Activated CD4-positive, alpha-beta T cell treated with anti-CD3 and anti-CD28 coated beads, Interleukin-2, amount 10 ng/mL, durations not matched to agents 7 days and 5 days (primary cell): ENCODE data around the gene MCU. TPM values are rescaled to one million over a fixed set of nuclear protein-coding genes. Genes with fewer than 3 reads are reported as not detected.
"Not testable (repeated sequence)": the region's sequence is repeated elsewhere in the genome, so short reads cannot be mapped to it uniquely, and the experiment has no call there.

Source experiments
- CTCF ChIA-PET: fragments of 350-600 bp; sonication (Branson Sonifier 250); formaldehyde crosslinking; loops from one replicate; lab custom pipeline; 2021; ENCODE audit warnings: antibody characterized with exemption; lab: Charles Lee
- POLR2A ChIA-PET: fragments of 350-600 bp; sonication (Branson Sonifier 250); formaldehyde crosslinking; loops from one replicate; lab custom pipeline; 2021; ENCODE audit warnings: antibody characterized with exemption; lab: Charles Lee
- DNase-seq: peaks from one replicate; pipeline ENCODE4 v3.0.0-alpha.2; 2020
- H3K27ac Mint-ChIP-seq: one replicate; pipeline ENCODE4 v1.8.0; 2021; ENCODE audit warnings: mild to moderate bottlenecking, moderate library complexity, mixed read lengths
- H3K27me3 Mint-ChIP-seq: one replicate; pipeline ENCODE4 v1.8.0; 2021; ENCODE audit warnings: mixed read lengths
- H3K36me3 Mint-ChIP-seq: one replicate; pipeline ENCODE4 v1.8.0; 2021; ENCODE audit warnings: low read depth, mixed read lengths
- H3K4me1 Mint-ChIP-seq: one replicate; pipeline ENCODE4 v1.8.0; 2021; ENCODE audit warnings: mixed read lengths
- H3K4me3 Mint-ChIP-seq: one replicate; pipeline ENCODE4 v1.8.0; 2021; ENCODE audit warnings: mild to moderate bottlenecking, moderate library complexity, mixed read lengths
- H3K9me3 Mint-ChIP-seq: one replicate; pipeline ENCODE4 v1.8.0; 2021; ENCODE audit warnings: mixed read lengths
- total RNA-seq, 2 experiments: library from RNA; stranded (reverse); gene quantifications; one replicate each; pipeline ENCODE4 v1.2.3, GENCODE V29; 2021

The MCU gene
- total RNA-seq, 2 experiments from 2014 or later, result 11.7 to 13.4 TPM

- no peak overlapping the region for H3K4me3 Mint-ChIP-seq
- no peak for DNase-seq
- no peaks in the 10 kb centered on the region for H3K9me3 Mint-ChIP-seq
- H3K4me1 Mint-ChIP-seq, result no peaks in the 10 kb centered on the region
- POLR2A ChIA-PET, result no interaction called here
- CTCF ChIA-PET, result interaction anchor here (0.7 to 1.2 kb wide), 2 partner anchors 10 to 12 kb away, joined by 3 to 5 read pairs; no protein-coding TSS in a partner anchor
- no peak overlapping the region for H3K27ac Mint-ChIP-seq
- H3K36me3 Mint-ChIP-seq, result no peaks in the 10 kb centered on the region
- H3K27me3 Mint-ChIP-seq, result peaks cover 9% of the 10 kb centered on the region
Observed at GRCh38 chr10:72663971-72664370, 28.0 kb upstream of the MCU start.

- Mint-ChIP-seq H3K4me3 (no peak overlapping the region), H3K27ac (no peak overlapping the region), H3K9me3 (no peaks in the 10 kb centered on the region), H3K27me3 (peaks cover 9% of the 10 kb centered on the region), H3K4me1 (no peaks in the 10 kb centered on the region), H3K36me3 (no peaks in the 10 kb centered on the region)
- DNase-seq, result no peak
- ChIA-PET POLR2A (no interaction called here), CTCF (interaction anchor here (0.6 to 1.0 kb wide), 2 partner anchors 12 to 1928 kb away, joined by 3 to 4 read pairs; no protein-coding TSS in a partner anchor)
Observed at GRCh38 chr10:72665925-72666324, 26.0 kb upstream of the MCU start.

GRCh38 chr10:72667207-72667864 is 24.6 kb upstream of the MCU start:
- H3K27ac Mint-ChIP-seq, result no peak overlapping the region
- no peaks in the 10 kb centered on the region for H3K4me1 Mint-ChIP-seq
- CTCF ChIA-PET, result no interaction called here
- H3K27me3 Mint-ChIP-seq, result peaks cover 15% of the 10 kb centered on the region
- no peaks in the 10 kb centered on the region for H3K9me3 Mint-ChIP-seq
- no peaks in the 10 kb centered on the region for H3K36me3 Mint-ChIP-seq
- DNase-seq, result no peak
- POLR2A ChIA-PET, result no interaction called here
- no peak overlapping the region for H3K4me3 Mint-ChIP-seq

GRCh38 chr10:72673280-72673679 is 18.7 kb upstream of the MCU start:
- peaks cover 10% of the 10 kb centered on the region for H3K27me3 Mint-ChIP-seq
- no peaks in the 10 kb centered on the region for H3K36me3 Mint-ChIP-seq
- POLR2A ChIA-PET, result no interaction called here
- H3K27ac Mint-ChIP-seq, result no peak overlapping the region
- peaks cover 8% of the 10 kb centered on the region for H3K4me1 Mint-ChIP-seq
- peaks cover 2% of the 10 kb centered on the region for H3K9me3 Mint-ChIP-seq
- no peak overlapping the region for H3K4me3 Mint-ChIP-seq
- CTCF ChIA-PET, result interaction anchor here (1.2 to 1.6 kb wide), 2 partner anchors 8 to 13 kb away, joined by 3 to 9 read pairs; no protein-coding TSS in a partner anchor
- DNase-seq, result no peak

- DNase-seq, POLR2A ChIA-PET, H3K27ac Mint-ChIP-seq, H3K9me3 Mint-ChIP-seq, H3K27me3 Mint-ChIP-seq, H3K36me3 Mint-ChIP-seq, H3K4me1 Mint-ChIP-seq, H3K4me3 Mint-ChIP-seq: not testable (repeated sequence)
- CTCF ChIA-PET, result interaction anchor here (1.2 kb wide), 1 partner anchor 14 kb away, joined by 3 read pairs; no protein-coding TSS in a partner anchor
Observed at GRCh38 chr10:72674174-72674573, 17.8 kb upstream of the MCU start.

GRCh38 chr10:72679838-72680241 is 12.1 kb upstream of the MCU start:
- peaks cover 8% of the 10 kb centered on the region for H3K4me1 Mint-ChIP-seq
- H3K4me3 Mint-ChIP-seq, result no peak overlapping the region
- H3K27me3 Mint-ChIP-seq, result no peaks in the 10 kb centered on the region
- H3K9me3 Mint-ChIP-seq, result no peaks in the 10 kb centered on the region
- ChIA-PET POLR2A (interaction anchor here (0.6 kb wide), 1 partner anchor 230 kb away, joined by 4 read pairs; no protein-coding TSS in a partner anchor), CTCF (interaction anchor here (0.6 to 2.7 kb wide), 4 partner anchors 7 to 1261 kb away, joined by 3 to 9 read pairs (median 5); no protein-coding TSS in a partner anchor)
- no peak for DNase-seq
- no peaks in the 10 kb centered on the region for H3K36me3 Mint-ChIP-seq
- no peak overlapping the region for H3K27ac Mint-ChIP-seq

GRCh38 chr10:72682638-72683037 is 9.3 kb upstream of the MCU start:
- CTCF ChIA-PET, result interaction anchor here (0.6 to 2.7 kb wide), 3 partner anchors 10 to 103 kb away, joined by 3 to 9 read pairs (median 3); partner anchors contain the start of gene MCU
- no peaks in the 10 kb centered on the region for H3K9me3 Mint-ChIP-seq
- POLR2A ChIA-PET, result no interaction called here
- H3K4me1 Mint-ChIP-seq, result no peaks in the 10 kb centered on the region
- DNase-seq, result no peak
- no peaks in the 10 kb centered on the region for H3K36me3 Mint-ChIP-seq
- H3K4me3 Mint-ChIP-seq, result no peak overlapping the region
- no peak overlapping the region for H3K27ac Mint-ChIP-seq
- peaks cover 2% of the 10 kb centered on the region for H3K27me3 Mint-ChIP-seq

- CTCF ChIA-PET, result interaction anchor here (1.1 to 1.3 kb wide), 3 partner anchors 14 to 260 kb away, joined by 3 read pairs; no protein-coding TSS in a partner anchor
- Mint-ChIP-seq H3K4me3 (no peak overlapping the region), H3K4me1 (peaks cover under 1% of the 10 kb centered on the region), H3K27me3 (peaks cover 3% of the 10 kb centered on the region), H3K9me3 (no peaks in the 10 kb centered on the region), H3K36me3 (no peaks in the 10 kb centered on the region), H3K27ac (no peak overlapping the region)
- DNase-seq, result no peak
- POLR2A ChIA-PET, result no interaction called here
Observed at GRCh38 chr10:72685264-72685921, 6.5 kb upstream of the MCU start.

GRCh38 chr10:72686430-72686829 is 5.5 kb upstream of the MCU start:
- ChIA-PET POLR2A (interaction anchor here (0.6 kb wide), 1 partner anchor 8 kb away, joined by 3 read pairs; no protein-coding TSS in a partner anchor), CTCF (interaction anchor here (1.1 to 1.3 kb wide), 2 partner anchors 15 to 28 kb away, joined by 3 read pairs; no protein-coding TSS in a partner anchor)
- DNase-seq, H3K4me1 Mint-ChIP-seq, H3K36me3 Mint-ChIP-seq, H3K27ac Mint-ChIP-seq, H3K9me3 Mint-ChIP-seq, H3K4me3 Mint-ChIP-seq, H3K27me3 Mint-ChIP-seq: not testable (repeated sequence)

GRCh38 chr10:72687035-72687434 is 4.9 kb upstream of the MCU start:
- H3K27ac Mint-ChIP-seq, result no peak overlapping the region
- H3K4me1 Mint-ChIP-seq, result peaks cover 10% of the 10 kb centered on the region
- no peak for DNase-seq
- H3K36me3 Mint-ChIP-seq, result no peaks in the 10 kb centered on the region
- H3K9me3 Mint-ChIP-seq, result no peaks in the 10 kb centered on the region
- CTCF ChIA-PET, result interaction anchor here (0.6 kb wide), 1 partner anchor 161 kb away, joined by 3 read pairs; no protein-coding TSS in a partner anchor
- no peak overlapping the region for H3K4me3 Mint-ChIP-seq
- POLR2A ChIA-PET, result no interaction called here
- H3K27me3 Mint-ChIP-seq, result peaks cover 3% of the 10 kb centered on the region

GRCh38 chr10:72688208-72688651 is 3.7 kb upstream of the MCU start:
- peaks cover 7% of the 10 kb centered on the region for H3K27me3 Mint-ChIP-seq
- H3K9me3 Mint-ChIP-seq, result no peaks in the 10 kb centered on the region
- ChIA-PET POLR2A (no interaction called here), CTCF (interaction anchor here (0.6 to 0.8 kb wide), 5 partner anchors 9 to 139 kb away, joined by 3 to 7 read pairs (median 4); no protein-coding TSS in a partner anchor)
- H3K36me3 Mint-ChIP-seq, result no peaks in the 10 kb centered on the region
- DNase-seq, result no peak
- H3K27ac Mint-ChIP-seq, result no peak overlapping the region
- H3K4me1 Mint-ChIP-seq, result peaks cover 16% of the 10 kb centered on the region
- H3K4me3 Mint-ChIP-seq, result no peak overlapping the region

- Mint-ChIP-seq H3K4me1 (peaks cover 27% of the 10 kb centered on the region), H3K27me3 (peaks cover 7% of the 10 kb centered on the region), H3K27ac (no peak overlapping the region), H3K4me3 (no peak overlapping the region), H3K36me3 (no peaks in the 10 kb centered on the region), H3K9me3 (no peaks in the 10 kb centered on the region)
- DNase-seq, result no peak
- ChIA-PET CTCF (interaction anchor here (2.5 kb wide), 1 partner anchor 10 kb away, joined by 7 read pairs; no protein-coding TSS in a partner anchor), POLR2A (no interaction called here)
Observed at GRCh38 chr10:72689660-72690059, 2.3 kb upstream of the MCU start.
